ENCODE data around the gene TIMM50.

TIMM50 gene

GRCh38 chr19:39438270-39438934, 42.2 kb upstream of the TIMM50 start:
- H2BK15ac ChIP-seq (ENCODE audit: low read depth, poor library complexity, severe bottlenecking) = no peak overlapping the region
- no peaks in the 10 kb centered on the region for H3K27me3 ChIP-seq (ENCODE audit: control insufficient read depth in 1 of 2, insufficient read depth in 1 of 2, low read length in 2 of 2)

DNA sequence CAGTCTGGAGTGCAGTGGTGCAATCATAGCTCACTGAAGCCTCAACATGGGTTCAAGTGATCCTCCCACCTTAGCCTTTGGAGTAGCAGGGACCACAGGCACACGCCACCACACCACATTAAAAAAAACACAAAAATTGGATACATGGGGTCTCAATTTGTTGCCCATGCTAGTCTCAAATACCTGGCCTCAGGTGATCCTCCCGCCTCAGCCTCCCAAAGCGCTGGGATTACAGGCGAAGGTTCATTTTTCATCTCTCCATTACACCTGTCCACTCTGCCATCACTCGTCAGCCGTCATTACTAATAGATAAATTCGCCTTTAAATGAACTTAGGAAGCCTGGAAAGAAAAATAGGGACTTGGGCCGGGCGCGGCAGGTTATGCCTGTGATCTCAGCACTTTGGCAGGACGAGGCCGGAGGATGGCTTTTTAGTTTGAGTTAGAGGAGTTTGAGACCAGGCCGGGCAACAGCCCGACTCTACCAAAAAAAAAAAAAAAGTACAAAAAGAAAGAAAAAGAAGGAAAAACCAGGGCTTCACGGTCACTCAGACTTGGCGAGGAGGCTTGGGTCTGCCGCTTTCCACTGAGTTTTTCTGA, 35.9 kb upstream of the TIMM50 start:
- peak overlapping the region; percentile 100 for H3K9ac ChIP-seq (ENCODE audit: low read length)
- H3K23ac ChIP-seq (ENCODE audit: low read length in 2 of 2) = no peak overlapping the region
- H3K36me3 ChIP-seq (ENCODE audit: control insufficient read depth in 1 of 2, insufficient read depth in 2 of 2, low read depth in 1 of 2, low read length in 2 of 2) = peaks cover 19% of the 10 kb centered on the region in 2 experiments
- H3K4me3 ChIP-seq (ENCODE audit: insufficient read depth in 1 of 2, low read depth in 1 of 2, low read length in 2 of 2) = peak overlapping the region; percentile 71 to 99
- no peaks in the 10 kb centered on the region for H3K9me3 ChIP-seq (ENCODE audit: control insufficient read depth, low read length)
- no peaks in the 10 kb centered on the region for H3K79me1 ChIP-seq (replicated peaks; ENCODE audit: low read length, poor library complexity, severe bottlenecking)
- peak overlapping the region; percentile 46 for H4K8ac ChIP-seq (ENCODE audit: low read length)
- no peak overlapping the region for H2BK120ac ChIP-seq (ENCODE audit: low read depth, low read length)
- no peaks in the 10 kb centered on the region for H3K27me3 ChIP-seq (ENCODE audit: control insufficient read depth in 1 of 2, insufficient read depth in 1 of 2, low read length in 2 of 2)
- peak overlapping the region; percentile 80 for H3K4me2 ChIP-seq (ENCODE audit: low read length, poor library complexity, severe bottlenecking)
- 12% methylated on average over 14 of the region's 17 CpGs for WGBS
- H2BK15ac ChIP-seq (ENCODE audit: low read depth, poor library complexity, severe bottlenecking) = no peak overlapping the region
- no peak overlapping the region for H2BK5ac ChIP-seq (ENCODE audit: low read depth, low read length, poor library complexity, severe bottlenecking)
- H3K27ac ChIP-seq (ENCODE audit: low read length, poor library complexity, severe bottlenecking) = peak overlapping the region; percentile 95
- H3K18ac ChIP-seq (ENCODE audit: low read depth in 1 of 2, low read length in 2 of 2) = peak overlapping the region in 1 of 2 experiments; percentile 78
- peak overlapping the region; percentile 97 for H2AK5ac ChIP-seq (ENCODE audit: low read length, severe bottlenecking)
- no peak overlapping the region for H2AFZ ChIP-seq (ENCODE audit: low read depth, low read length)
- H3K4ac ChIP-seq (ENCODE audit: low read depth in 1 of 2, low read length in 2 of 2) = peak overlapping the region; percentile 69 to 86
- peaks cover 21% of the 10 kb centered on the region for H3K4me1 ChIP-seq (ENCODE audit: control insufficient read depth, insufficient read depth, low read depth, low read length)
- no peak for DNase-seq
- peak overlapping the region; percentile 46 for H4K91ac ChIP-seq (ENCODE audit: low read length)
- H2BK12ac ChIP-seq (ENCODE audit: low read length in 2 of 2) = no peak overlapping the region
- H3K14ac ChIP-seq (ENCODE audit: low read length in 2 of 2) = no peak overlapping the region

More at GRCh38 chr19:39438270-39438934, 42.2 kb upstream of the TIMM50 start:
- no peak overlapping the region for H3K18ac ChIP-seq (ENCODE audit: low read depth in 1 of 2, low read length in 2 of 2)
- H3K9me3 ChIP-seq (ENCODE audit: control insufficient read depth, low read length) = no peaks in the 10 kb centered on the region
- H2BK12ac ChIP-seq (ENCODE audit: low read length in 2 of 2) = no peak overlapping the region
- H3K4me3 ChIP-seq (ENCODE audit: insufficient read depth in 1 of 2, low read depth in 1 of 2, low read length in 2 of 2) = no peak overlapping the region
- no peak overlapping the region for H2BK120ac ChIP-seq (ENCODE audit: low read depth, low read length)
- H3K4ac ChIP-seq (ENCODE audit: low read depth in 1 of 2, low read length in 2 of 2) = no peak overlapping the region
- no peak overlapping the region for H4K8ac ChIP-seq (ENCODE audit: low read length)
- DNase-seq = peak; percentile 42
- no peak overlapping the region for H3K14ac ChIP-seq (ENCODE audit: low read length in 2 of 2)
- H4K91ac ChIP-seq (ENCODE audit: low read length) = no peak overlapping the region
- H2AK5ac ChIP-seq (ENCODE audit: low read length, severe bottlenecking) = peak overlapping the region; percentile 77
- H3K36me3 ChIP-seq (ENCODE audit: control insufficient read depth in 1 of 2, insufficient read depth in 2 of 2, low read depth in 1 of 2, low read length in 2 of 2) = peaks cover 13 to 15% of the 10 kb centered on the region in 2 experiments
- peaks cover 16% of the 10 kb centered on the region for H3K4me1 ChIP-seq (ENCODE audit: control insufficient read depth, insufficient read depth, low read depth, low read length)
- peak overlapping the region; percentile 5 for H3K9ac ChIP-seq (ENCODE audit: low read length)
- H3K27ac ChIP-seq (ENCODE audit: low read length, poor library complexity, severe bottlenecking) = peak overlapping the region; percentile 10
- no peak overlapping the region for H3K4me2 ChIP-seq (ENCODE audit: low read length, poor library complexity, severe bottlenecking)
- no peak overlapping the region for H2AFZ ChIP-seq (ENCODE audit: low read depth, low read length)
- no peak overlapping the region for H3K23ac ChIP-seq (ENCODE audit: low read length in 2 of 2)
- WGBS = 84% methylated on average over 6 of the region's 9 CpGs
- peaks cover 9% of the 10 kb centered on the region for H3K79me1 ChIP-seq (replicated peaks; ENCODE audit: low read length, poor library complexity, severe bottlenecking)
- no peak overlapping the region for H2BK5ac ChIP-seq (ENCODE audit: low read depth, low read length, poor library complexity, severe bottlenecking)

GRCh38 chr19:39445196-39446111, 35.2 kb upstream of the TIMM50 start, which contains the start of gene SUPT5H:
Gene SUPT5H (plus strand): TSS chr19:39445582. CDS start chr19:39445891, 309 bp downstream.
- Histone ChIP-seq H2AFZ (ENCODE audit: low read depth, low read length) (peak within 1 kb of the TSS; percentile 36), H4K91ac (ENCODE audit: low read length) (peak within 1 kb of the TSS; percentile 95), H3K4me1 (ENCODE audit: control insufficient read depth, insufficient read depth, low read depth, low read length) (peaks cover 24% of the 10 kb centered on the region), H3K4me2 (ENCODE audit: low read length, poor library complexity, severe bottlenecking) (peak within 1 kb of the TSS; percentile 80), H3K27ac (ENCODE audit: low read length, poor library complexity, severe bottlenecking) (peak within 1 kb of the TSS; percentile 95), H2BK12ac (ENCODE audit: low read length in 2 of 2) (peak within 1 kb of the TSS in 1 of 2 experiments; percentile 84), H3K18ac (ENCODE audit: low read depth in 1 of 2, low read length in 2 of 2) (peak within 1 kb of the TSS; percentile 78 to 99), H3K4ac (ENCODE audit: low read depth in 1 of 2, low read length in 2 of 2) (peak within 1 kb of the TSS; percentile 86 to 97), H2BK5ac (ENCODE audit: low read depth, low read length, poor library complexity, severe bottlenecking) (peak within 1 kb of the TSS; percentile 50), H3K36me3 (ENCODE audit: control insufficient read depth in 1 of 2, insufficient read depth in 2 of 2, low read depth in 1 of 2, low read length in 2 of 2) (peaks cover 19 to 26% of the 10 kb centered on the region in 2 experiments), H3K27me3 (ENCODE audit: control insufficient read depth in 1 of 2, insufficient read depth in 1 of 2, low read length in 2 of 2) (no peaks in the 10 kb centered on the region), H3K79me1 (replicated peaks; ENCODE audit: low read length, poor library complexity, severe bottlenecking) (no peaks in the 10 kb centered on the region), H3K9ac (ENCODE audit: low read length) (peak within 1 kb of the TSS; percentile 100), H3K4me3 (ENCODE audit: insufficient read depth in 1 of 2, low read depth in 1 of 2, low read length in 2 of 2) (peak within 1 kb of the TSS; percentile 78 to 99), H3K14ac (ENCODE audit: low read length in 2 of 2) (peak within 1 kb of the TSS in 1 of 2 experiments; percentile 22), H2AK5ac (ENCODE audit: low read length, severe bottlenecking) (peak within 1 kb of the TSS; percentile 97), H2BK120ac (ENCODE audit: low read depth, low read length) (peak within 1 kb of the TSS; percentile 67), H2BK15ac (ENCODE audit: low read depth, poor library complexity, severe bottlenecking) (peak within 1 kb of the TSS; percentile 93), H4K8ac (ENCODE audit: low read length) (peak within 1 kb of the TSS; percentile 99), H3K23ac (ENCODE audit: low read length in 2 of 2) (no peak within 1 kb of the TSS), H3K9me3 (ENCODE audit: control insufficient read depth, low read length) (no peaks in the 10 kb centered on the region)
- WGBS = under 1% methylated on average over 68 of the region's 68 CpGs
- DNase-seq = peak; percentile 97

Data from mesenchymal stem cell (in vitro differentiated cells and primary cell).